SK-N-SH (cell line): Measurements from ENCODE around the gene POLDIP3. TPM values are rescaled to one million over a fixed set of nuclear protein-coding genes. Genes with fewer than 3 reads are reported as not detected.

Experiments
- CTCF ChIA-PET: fragments of 300-600, 350-600 bp; formaldehyde crosslinking; extraction: SDS; loops from one replicate; lab custom pipeline; 2021; lab: Yijun Ruan, JAX
- POLR2A ChIA-PET: fragments of 350-600 bp; sonication (Branson Sonifier 250); formaldehyde crosslinking; extraction: SDS; loops from one replicate; lab custom pipeline; 2020; ENCODE audit warnings: antibody characterized with exemption, inconsistent platforms; lab: Yijun Ruan, JAX
- DNase-seq: peaks from one replicate; pipeline ENCODE4 v3.0.0; 2012
- H2AFZ ChIP-seq: fragments of 200-600 bp; sonication (generic); 2 replicates; pipeline ENCODE4 v1.8.1; 2016; ENCODE audit warnings: antibody characterized with exemption, mild to moderate bottlenecking, low read depth
- H3F3A ChIP-seq: fragments of 200-600 bp; sonication (generic); replicated peaks from 2 replicates; pipeline ENCODE3; 2016; ENCODE audit warnings: antibody characterized with exemption, mild to moderate bottlenecking; ENCODE audit not compliant: insufficient read depth
- H3K27ac ChIP-seq, 2 experiments: fragments of 200-500 bp in 1 of 2; fragments of 200-600 bp in 1 of 2; sonication (Bioruptor generic) in 1 of 2; sonication (generic), shearing (Covaris generic) in 1 of 2; 2 replicates each; pipeline versions ENCODE4 v1.5.1 to v1.6.1; 2014 to 2016; ENCODE audit warnings: low read depth in 2 of 2, inconsistent platforms in 1 of 2, low read length in 1 of 2, mild to moderate bottlenecking in 1 of 2, mixed read lengths in 1 of 2
- H3K27me3 ChIP-seq: fragments of 200-600 bp; sonication (generic), shearing (Covaris generic); 2 replicates; pipeline ENCODE4 v1.6.1; 2016; ENCODE audit warnings: mixed run types; ENCODE audit not compliant: insufficient read depth
- H3K36me3 ChIP-seq, 2 experiments: fragments of 200-500 bp in 1 of 2; fragments of 200-600 bp in 1 of 2; sonication (Bioruptor generic) in 1 of 2; sonication (generic) in 1 of 2; replicated peaks in 1 of 2; 2 replicates each; pipeline versions ENCODE3 to v1.5.1; 2014 to 2016; ENCODE audit warnings: low read length in 1 of 2, mild to moderate bottlenecking in 1 of 2; ENCODE audit not compliant: insufficient read depth in 2 of 2, control insufficient read depth in 1 of 2
- H3K4me1 ChIP-seq, 2 experiments: fragments of 200-500 bp in 1 of 2; fragments of 200-600 bp in 1 of 2; sonication (Bioruptor generic) in 1 of 2; sonication (generic), shearing (Covaris generic) in 1 of 2; 2 replicates each; pipeline versions ENCODE4 v1.5.1 to v1.6.1; 2014 to 2016; ENCODE audit warnings: low read depth in 1 of 2, low read length in 1 of 2, mixed run types in 1 of 2; ENCODE audit not compliant: insufficient read depth in 2 of 2, control insufficient read depth in 1 of 2
- H3K4me2 ChIP-seq: fragments of 200-600 bp; sonication (generic), shearing (Covaris generic); 2 replicates; pipeline ENCODE4 v1.6.1; 2017; ENCODE audit warnings: mixed run types
- H3K4me3 ChIP-seq, 2 experiments: fragments of 200-500 bp in 1 of 2; fragments of 200-600 bp in 1 of 2; sonication (Bioruptor generic) in 1 of 2; sonication (generic), shearing (Covaris generic) in 1 of 2; 2 replicates each; pipeline versions ENCODE4 v1.5.1 to v1.8.1; 2014 to 2016; ENCODE audit warnings: low read depth in 2 of 2, inconsistent platforms in 1 of 2, low read length in 1 of 2, mild to moderate bottlenecking in 1 of 2, mixed read lengths in 1 of 2, moderate library complexity in 1 of 2
- H3K79me2 ChIP-seq: fragments of 200-600 bp; sonication (generic); 2 replicates; pipeline ENCODE4 v1.8.1; 2017; ENCODE audit warnings: mild to moderate bottlenecking; ENCODE audit not compliant: insufficient read depth
- H3K9ac ChIP-seq: fragments of 200-600 bp; sonication (generic); 2 replicates; pipeline ENCODE4 v1.6.1; 2017; ENCODE audit warnings: mixed run types
- H3K9me2 ChIP-seq: fragments of 200-600 bp; sonication (generic); 2 replicates; pipeline ENCODE4 v1.6.1; 2017; ENCODE audit warnings: mixed run types
- H3K9me3 ChIP-seq: fragments of 200-600 bp; sonication (generic); 2 replicates; pipeline ENCODE4 v1.6.1; 2017; ENCODE audit warnings: mixed run types, mild to moderate bottlenecking, moderate library complexity
- H4K20me1 ChIP-seq: fragments of 200-600 bp; sonication (generic); 2 replicates; pipeline ENCODE4 v1.6.1; 2017; ENCODE audit warnings: mild to moderate bottlenecking, mixed run types; ENCODE audit not compliant: insufficient read depth
- EZH2phosphoT487 ChIP-seq: fragments of 200-600 bp; sonication (generic); IDR thresholded peaks from 2 replicates; pipeline ENCODE4 v1.6.1; 2017; ENCODE audit warnings: low read depth, mixed run types, mild to moderate bottlenecking, antibody characterized with exemption, moderate library complexity, borderline replicate concordance
- FOXJ3 ChIP-seq: sonication (generic); formaldehyde crosslinking; IDR thresholded peaks from 2 replicates; pipeline ENCODE4 v1.5.1; 2020; ENCODE audit warnings: mild to moderate bottlenecking, missing genetic modification reagents
- MXI1 ChIP-seq: IDR thresholded peaks from 2 replicates; pipeline ENCODE4 v1.6.1; 2012; ENCODE audit warnings: mild to moderate bottlenecking, low read depth, low read length, improper control_type of control experiment
- NFIC ChIP-seq: IDR thresholded peaks from 2 replicates; pipeline ENCODE4 v1.4.0; 2012; ENCODE audit warnings: borderline replicate concordance
- NRF1 ChIP-seq: IDR thresholded peaks from 2 replicates; pipeline ENCODE4 v1.6.1; 2012; ENCODE audit warnings: low read depth, mild to moderate bottlenecking, low read length
- RAD21 ChIP-seq: IDR thresholded peaks from 2 replicates; pipeline ENCODE4 v1.6.1; 2012; ENCODE audit warnings: mild to moderate bottlenecking, low read length
- SMC3 ChIP-seq: IDR thresholded peaks from 2 replicates; pipeline ENCODE4 v1.6.1; 2012; ENCODE audit warnings: low read depth, low read length, improper control_type of control experiment
- TCF12 ChIP-seq: IDR thresholded peaks from 2 replicates; pipeline ENCODE4 v1.4.0; 2012
- TEAD4 ChIP-seq: IDR thresholded peaks from 2 replicates; pipeline ENCODE4 v1.4.0; 2012; ENCODE audit warnings: mild to moderate bottlenecking, borderline replicate concordance; ENCODE audit not compliant: insufficient read depth
- USF1 ChIP-seq: IDR thresholded peaks from 2 replicates; pipeline ENCODE4 v1.4.0; 2012; ENCODE audit warnings: low read depth, borderline replicate concordance
- YY1 ChIP-seq: IDR thresholded peaks from 2 replicates; pipeline ENCODE4 v1.4.0; 2012; ENCODE audit warnings: low read depth, mild to moderate bottlenecking
- ZBTB33 ChIP-seq: IDR thresholded peaks from 2 replicates; pipeline ENCODE4 v1.4.0; 2012; ENCODE audit warnings: low read depth, borderline replicate concordance
- WGBS: methylation state at CpG from one replicate; pipeline ENCODE4 v1.1.6; 2017; ENCODE audit warnings: low lambda C conversion rate; 5-methylcytosine and 5-hydroxymethylcytosine counted together
- polyA plus RNA-seq, 3 experiments: library from polyadenylated mRNA; depleted of rRNA; stranded (reverse); fragments of >200 nt; gene quantifications; 2 replicates each; pipeline ENCODE4 v1.2.3, GENCODE V29; 2012
- TF ChIP-seq, protein P1 (sequence below): fragments of 200-600 bp; sonication (generic); IDR thresholded peaks from 2 replicates; pipeline ENCODE4 v1.6.1; 2017; ENCODE audit warnings: antibody characterized with exemption, mild to moderate bottlenecking, moderate library complexity

Gene POLDIP3
- polyA plus RNA-seq, 1 of the 3 experiments (the other 2 are of a cell fraction) = 18.8 TPM

GRCh38 chr22:42632096-42632495 is 17.4 kb upstream of the POLDIP3 start:
- Histone ChIP-seq H3K9me2 (no peaks in the 10 kb centered on the region), H3K4me2 (no peak overlapping the region), H3K27ac (no peak overlapping the region), H3K79me2 (peaks cover 14% of the 10 kb centered on the region; the same call in 1 of the 2 replicates), H3K27me3 (no peaks in the 10 kb centered on the region), H3K36me3 (peaks cover 0 to 2% of the 10 kb centered on the region in 2 experiments), H4K20me1 (no peaks in the 10 kb centered on the region), H3K4me1 (no peaks in the 10 kb centered on the region), H3F3A (peaks cover 5% of the 10 kb centered on the region), H3K9ac (no peak overlapping the region), H3K4me3 (no peak overlapping the region), H3K9me3 (no peaks in the 10 kb centered on the region), H2AFZ (no peak overlapping the region)
- ChIA-PET POLR2A (no interaction called here), CTCF (interaction anchor here (1.4 kb wide), 2 partner anchors 11 to 22 kb away, joined by 3 to 4 read pairs; no protein-coding TSS in a partner anchor)
- TF ChIP-seq TCF12 = no peak
- TF ChIP-seq NRF1 = no peak
- no peak for TF ChIP-seq RAD21
- TF ChIP-seq FOXJ3 (CRISPR knock-in tag) = no peak
- no peak for TF ChIP-seq USF1
- TF ChIP-seq SMC3 = no peak
- TF ChIP-seq, protein P1, sequence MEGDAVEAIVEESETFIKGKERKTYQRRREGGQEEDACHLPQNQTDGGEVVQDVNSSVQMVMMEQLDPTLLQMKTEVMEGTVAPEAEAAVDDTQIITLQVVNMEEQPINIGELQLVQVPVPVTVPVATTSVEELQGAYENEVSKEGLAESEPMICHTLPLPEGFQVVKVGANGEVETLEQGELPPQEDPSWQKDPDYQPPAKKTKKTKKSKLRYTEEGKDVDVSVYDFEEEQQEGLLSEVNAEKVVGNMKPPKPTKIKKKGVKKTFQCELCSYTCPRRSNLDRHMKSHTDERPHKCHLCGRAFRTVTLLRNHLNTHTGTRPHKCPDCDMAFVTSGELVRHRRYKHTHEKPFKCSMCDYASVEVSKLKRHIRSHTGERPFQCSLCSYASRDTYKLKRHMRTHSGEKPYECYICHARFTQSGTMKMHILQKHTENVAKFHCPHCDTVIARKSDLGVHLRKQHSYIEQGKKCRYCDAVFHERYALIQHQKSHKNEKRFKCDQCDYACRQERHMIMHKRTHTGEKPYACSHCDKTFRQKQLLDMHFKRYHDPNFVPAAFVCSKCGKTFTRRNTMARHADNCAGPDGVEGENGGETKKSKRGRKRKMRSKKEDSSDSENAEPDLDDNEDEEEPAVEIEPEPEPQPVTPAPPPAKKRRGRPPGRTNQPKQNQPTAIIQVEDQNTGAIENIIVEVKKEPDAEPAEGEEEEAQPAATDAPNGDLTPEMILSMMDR = peak; percentile 37
- 80% methylated on average over 7 of the region's 13 CpGs for WGBS
- peak; percentile 44 for DNase-seq

DNA sequence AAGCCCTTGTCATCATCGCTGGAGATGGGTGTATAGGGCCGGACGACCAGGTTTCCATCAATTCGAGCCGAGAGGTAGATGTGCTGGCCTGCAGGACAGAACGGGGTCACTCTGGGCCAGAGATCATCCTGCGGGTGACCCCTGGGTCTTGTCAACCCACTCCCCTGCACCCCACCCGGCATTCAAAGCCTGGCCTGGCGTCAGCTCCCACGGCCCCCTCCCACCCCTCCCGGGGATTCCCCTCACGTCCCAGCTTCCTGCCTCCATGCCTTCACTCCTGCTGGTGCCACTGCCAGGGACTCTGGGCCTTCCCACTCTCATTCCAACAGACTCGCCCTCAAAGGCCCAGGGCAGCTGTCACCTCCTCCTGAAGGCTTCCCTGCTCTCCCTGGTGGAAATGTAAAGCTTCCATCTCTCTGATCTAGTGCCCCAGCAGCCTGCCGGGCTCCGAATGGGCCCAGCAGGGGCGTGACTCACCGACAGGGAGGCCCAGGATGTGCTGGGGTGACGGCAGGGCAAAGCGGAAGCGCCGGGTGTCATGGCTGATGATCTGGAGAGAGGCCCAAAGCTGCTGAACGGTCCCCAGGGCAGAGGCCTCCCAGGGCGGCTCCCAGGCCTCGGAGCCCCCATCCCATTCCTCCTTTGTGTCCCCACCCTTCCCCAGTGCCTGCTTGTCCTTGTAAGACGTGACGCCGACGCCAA is 16.4 kb upstream of the POLDIP3 start:
- no peaks in the 10 kb centered on the region for H4K20me1 ChIP-seq
- H3F3A ChIP-seq = peaks cover 3% of the 10 kb centered on the region
- 93% methylated on average over 7 of the region's 28 CpGs for whole genome bisulfite sequencing
- H3K4me3 ChIP-seq = no peak overlapping the region
- H3K4me2 ChIP-seq = no peak overlapping the region
- no peaks in the 10 kb centered on the region for H3K27me3 ChIP-seq
- ChIA-PET CTCF (interaction anchor here (1.6 kb wide), 1 partner anchor 9 kb away, joined by 3 read pairs; no protein-coding TSS in a partner anchor), POLR2A (no interaction called here)
- H3K9me2 ChIP-seq = no peaks in the 10 kb centered on the region
- peaks cover 9% of the 10 kb centered on the region; the same call in 1 of the 2 replicates for H3K79me2 ChIP-seq
- H3K27ac ChIP-seq = no peak overlapping the region
- no peaks in the 10 kb centered on the region for H3K4me1 ChIP-seq
- DNase-seq = no peak
- peaks cover 0 to 6% of the 10 kb centered on the region in 2 experiments for H3K36me3 ChIP-seq
- no peak overlapping the region for H2AFZ ChIP-seq
- H3K9ac ChIP-seq = no peak overlapping the region
- H3K9me3 ChIP-seq = no peaks in the 10 kb centered on the region
- TF ChIP-seq TEAD4 = no peak
- TF ChIP-seq NFIC = no peak
- TF ChIP-seq ZBTB33 = no peak
- TF ChIP-seq, protein P1 = no peak
- TF ChIP-seq EZH2phosphoT487 = no peak
- TF ChIP-seq RAD21 = no peak
- no peak for TF ChIP-seq MXI1
- no peak for TF ChIP-seq YY1
